T-cell (primary cell): ENCODE data around the gene SNAI1. TPM values are rescaled to one million over a fixed set of nuclear protein-coding genes. Genes with fewer than 3 reads are reported as not detected.
"Not testable (repeated sequence)": the region's sequence is repeated elsewhere in the genome, so short reads cannot be mapped to it uniquely, and the experiment has no call there.

ENCODE experiments used
- ATAC-seq, 4 experiments: fragments of 200-7000 bp in 3 of 4; fragments of 150-1000 bp in 1 of 4; cut with Tn5 transposase; replicated peaks in 1 of 4; 1 replicate in 3 of 4; 2 replicates in 1 of 4; pipeline ENCODE4 v1.10.0; 2021; ENCODE audit warnings: moderate library complexity in 3 of 4, mild to moderate bottlenecking in 2 of 4, moderate number of reproducible peaks in 1 of 4
- CTCF ChIA-PET, 2 donors: fragments of 300-600 bp; sonication (Branson Sonifier 250); formaldehyde crosslinking; loops; one replicate each; lab custom pipeline; 2022; ENCODE audit warnings: antibody characterized with exemption in 2 of 2; lab: Charles Lee
- POLR2A ChIA-PET, 2 donors: fragments of 300-600 bp; sonication (Branson Sonifier 250); formaldehyde crosslinking; loops; one replicate each; lab custom pipeline; 2022; ENCODE audit warnings: antibody characterized with exemption in 2 of 2; lab: Charles Lee
- DNase-seq, 35 experiments: peaks; one replicate each; pipeline versions ENCODE4 v3.0.0 to v3.0.0-alpha.2; 2013 to 2023
- H3K27ac ChIP-seq: one replicate; pipeline ENCODE4 v1.5.1; 2013; ENCODE audit warnings: low read length
- H3K27me3 ChIP-seq, 2 experiments: replicated peaks in 1 of 2; 1 replicate in 1 of 2; 2 replicates in 1 of 2; pipeline versions ENCODE4 v1.6.1 to v1.7.0; 2013; ENCODE audit warnings: low read length in 1 of 2, mixed read lengths in 1 of 2; ENCODE audit not compliant: control insufficient read depth in 2 of 2, insufficient read depth in 2 of 2; ENCODE audit errors: extremely low read depth in 1 of 2
- H3K36me3 ChIP-seq, 2 donors: 1 replicate in 1 of 2; 2 replicates in 1 of 2; pipeline versions ENCODE4 v1.6.1 to v1.7.0; 2013; ENCODE audit warnings: low read length in 1 of 2; ENCODE audit not compliant: control insufficient read depth in 2 of 2, insufficient read depth in 1 of 2; ENCODE audit errors: extremely low read depth in 1 of 2
- H3K4me1 ChIP-seq, 2 experiments: 1 replicate in 1 of 2; 2 replicates in 1 of 2; pipeline versions ENCODE4 v1.6.1 to v1.7.0; 2013; ENCODE audit warnings: low read length in 2 of 2, mixed read lengths in 1 of 2; ENCODE audit not compliant: insufficient read depth in 2 of 2, control insufficient read depth in 1 of 2; ENCODE audit errors: extremely low read depth in 1 of 2
- H3K4me3 ChIP-seq, 2 donors: 1 replicate in 1 of 2; 2 replicates in 1 of 2; pipeline versions ENCODE4 v1.5.1 to v1.7.0; 2013; ENCODE audit warnings: mild to moderate bottlenecking in 2 of 2, low read length in 1 of 2, moderate library complexity in 1 of 2; ENCODE audit not compliant: control insufficient read depth in 1 of 2; ENCODE audit errors: extremely low read depth in 1 of 2
- H3K9me3 ChIP-seq: 2 replicates; pipeline ENCODE4 v1.7.0; 2013
- H3K27ac Mint-ChIP-seq, 2 donors: one replicate each; pipeline ENCODE4 v1.8.0; 2020 to 2021; ENCODE audit warnings: mild to moderate bottlenecking in 2 of 2, mixed read lengths in 2 of 2
- H3K27me3 Mint-ChIP-seq, 2 donors: one replicate each; pipeline ENCODE4 v1.8.0; 2021 to 2022; ENCODE audit warnings: mixed read lengths in 2 of 2
- H3K36me3 Mint-ChIP-seq: one replicate; pipeline ENCODE4 v1.8.0; 2021; ENCODE audit warnings: mixed read lengths
- H3K4me1 Mint-ChIP-seq, 3 donors: one replicate each; pipeline ENCODE4 v1.8.0; 2020 to 2022; ENCODE audit warnings: mixed read lengths in 3 of 3, mild to moderate bottlenecking in 1 of 3
- H3K4me3 Mint-ChIP-seq, 3 donors: one replicate each; pipeline ENCODE4 v1.8.0; 2020 to 2022; ENCODE audit warnings: mild to moderate bottlenecking in 3 of 3, mixed read lengths in 3 of 3, moderate library complexity in 3 of 3
- H3K9me3 Mint-ChIP-seq, 3 donors: one replicate each; pipeline ENCODE4 v1.8.0; 2020 to 2022; ENCODE audit warnings: mixed read lengths in 3 of 3
- WGBS: methylation state at CpG from one replicate; pipeline ENCODE4 v1.1.5; 2013; ENCODE audit warnings: missing lambda C conversion rate; ENCODE audit not compliant: insufficient coverage; 5-methylcytosine and 5-hydroxymethylcytosine counted together
- total RNA-seq, 35 experiments: library from RNA in 6 of 35; stranded (reverse) in 6 of 35; fragments of 120-200 nt in 1 of 35; gene quantifications; one replicate each; pipeline versions ENCODE4 v1.2.1 to v1.2.4 and lab custom pipeline; 2013 to 2026

SNAI1 gene
- total RNA-seq, 5 donors from 2014 or later (not counting 1 experiment from before 2014, with no cell fraction given): 0.95 to 3.1 (median 1.3) TPM

- Mint-ChIP-seq H3K4me1 (no peaks in the 10 kb centered on the region), H3K4me3 (no peak overlapping the region), H3K27me3 (peaks cover 6 to 7% of the 10 kb centered on the region in 2 donors), H3K36me3 (no peaks in the 10 kb centered on the region), H3K9me3 (no peaks in the 10 kb centered on the region), H3K27ac (no peak overlapping the region)
- no peak for ATAC-seq
- Histone ChIP-seq H3K36me3 (no peaks in the 10 kb centered on the region), H3K27ac (no peak overlapping the region), H3K4me3 (no peak overlapping the region), H3K27me3 (peaks cover 0 to 15% of the 10 kb centered on the region in 2 experiments), H3K4me1 (peaks cover 0 to 2% of the 10 kb centered on the region in 2 experiments), H3K9me3 (no peaks in the 10 kb centered on the region)
- CTCF ChIA-PET: interaction anchor here in 1 of 2 donors (0.7 kb wide), 1 partner anchor 107 kb away, joined by 4 read pairs; no protein-coding TSS in a partner anchor
- WGBS: 14% methylated on average over 2 of the region's 6 CpGs
- DNase-seq: no peak
- POLR2A ChIA-PET: no interaction called here
Observed at GRCh38 chr20:49993301-49993751, 10.5 kb downstream of the SNAI1 start.

- Mint-ChIP-seq H3K4me1 (no peaks in the 10 kb centered on the region), H3K36me3 (no peaks in the 10 kb centered on the region), H3K27me3 (peaks cover 8 to 9% of the 10 kb centered on the region in 2 donors), H3K27ac (no peak overlapping the region), H3K9me3 (no peaks in the 10 kb centered on the region), H3K4me3 (no peak overlapping the region)
- no peak for ATAC-seq
- ChIA-PET CTCF (no interaction called here), POLR2A (no interaction called here)
- no peak overlapping the region for H3K4me3 ChIP-seq
- no peak for DNase-seq
- peaks cover 0 to 13% of the 10 kb centered on the region in 2 experiments for H3K27me3 ChIP-seq
- H3K27ac ChIP-seq: no peak overlapping the region
- H3K4me1 ChIP-seq: no peaks in the 10 kb centered on the region
- WGBS: 59% methylated on average over 2 of the region's 3 CpGs
- no peaks in the 10 kb centered on the region for H3K9me3 ChIP-seq
- H3K36me3 ChIP-seq: no peaks in the 10 kb centered on the region
Observed at GRCh38 chr20:49995586-49995985, 12.8 kb downstream of the SNAI1 start.

- not testable (repeated sequence) for H3K9me3 Mint-ChIP-seq, H3K36me3 ChIP-seq, H3K4me3 Mint-ChIP-seq, H3K9me3 ChIP-seq, H3K27ac Mint-ChIP-seq, H3K27ac ChIP-seq, H3K4me3 ChIP-seq, H3K4me1 Mint-ChIP-seq, H3K36me3 Mint-ChIP-seq, H3K4me1 ChIP-seq, DNase-seq, ATAC-seq
- ChIA-PET POLR2A (interaction anchor here (0.6 kb wide), 2 partner anchors 63 to 124 kb away, joined by 3 to 7 read pairs; no protein-coding TSS in a partner anchor), CTCF (interaction anchor here in 1 of 2 donors (0.6 kb wide), 1 partner anchor 73 kb away, joined by 4 read pairs; no protein-coding TSS in a partner anchor)
- 81% methylated on average over 6 of the region's 15 CpGs for WGBS
- H3K27me3 ChIP-seq: peaks cover 0 to 13% of the 10 kb centered on the region in 2 experiments
- peaks cover 8 to 15% of the 10 kb centered on the region in 2 donors for H3K27me3 Mint-ChIP-seq
Observed at GRCh38 chr20:49998478-49999188, 15.9 kb downstream of the SNAI1 start.

GRCh38 chr20:49999329-49999728, 16.5 kb downstream of the SNAI1 start:
- no peak overlapping the region for H3K4me3 ChIP-seq
- Mint-ChIP-seq H3K27me3 (peaks cover 8 to 15% of the 10 kb centered on the region in 2 donors), H3K9me3 (no peaks in the 10 kb centered on the region), H3K4me1 (no peaks in the 10 kb centered on the region), H3K27ac (no peak overlapping the region), H3K4me3 (no peak overlapping the region), H3K36me3 (no peaks in the 10 kb centered on the region)
- H3K4me1 ChIP-seq: no peaks in the 10 kb centered on the region
- H3K27ac ChIP-seq: no peak overlapping the region
- H3K9me3 ChIP-seq: no peaks in the 10 kb centered on the region
- peak in 1 of 35 experiments; percentile 24 for DNase-seq
- peaks cover 0 to 13% of the 10 kb centered on the region in 2 experiments for H3K27me3 ChIP-seq
- CTCF ChIA-PET: interaction anchor here in 1 of 2 donors (0.6 kb wide), 1 partner anchor 72 kb away, joined by 4 read pairs; no protein-coding TSS in a partner anchor
- ATAC-seq: no peak
- no peaks in the 10 kb centered on the region for H3K36me3 ChIP-seq
- POLR2A ChIA-PET: interaction anchor here (0.6 kb wide), 2 partner anchors 64 to 123 kb away, joined by 3 to 7 read pairs; no protein-coding TSS in a partner anchor
- 53% methylated on average over 7 of the region's 7 CpGs for WGBS

GRCh38 chr20:50000548-50001222, 17.9 kb downstream of the SNAI1 start:
- H3K4me1 Mint-ChIP-seq, H3K9me3 Mint-ChIP-seq, H3K4me1 ChIP-seq, H3K4me3 ChIP-seq, H3K9me3 ChIP-seq, H3K27ac Mint-ChIP-seq, DNase-seq, H3K4me3 Mint-ChIP-seq, POLR2A ChIA-PET, H3K27ac ChIP-seq, H3K36me3 ChIP-seq, ATAC-seq, H3K36me3 Mint-ChIP-seq: not testable (repeated sequence)
- CTCF ChIA-PET: interaction anchor here in 1 of 2 donors (0.6 to 0.7 kb wide), 2 partner anchors 70 to 516 kb away, joined by 3 to 4 read pairs; no protein-coding TSS in a partner anchor
- peaks cover 14 to 22% of the 10 kb centered on the region in 2 donors for H3K27me3 Mint-ChIP-seq
- H3K27me3 ChIP-seq: peaks cover 0 to 24% of the 10 kb centered on the region in 2 experiments
- WGBS: 86% methylated on average over 6 of the region's 14 CpGs

GRCh38 chr20:50001784-50002311, 19.1 kb downstream of the SNAI1 start:
- no peak for ATAC-seq

More at GRCh38 chr20:50001784-50002311, 19.1 kb downstream of the SNAI1 start:
- Mint-ChIP-seq H3K27me3 (peaks cover 14 to 21% of the 10 kb centered on the region in 2 donors), H3K36me3 (no peaks in the 10 kb centered on the region), H3K4me3 (no peak overlapping the region), H3K9me3 (no peaks in the 10 kb centered on the region), H3K27ac (no peak overlapping the region), H3K4me1 (peaks cover 1 to 9% (median 5%) of the 10 kb centered on the region in 3 donors)
- H3K4me1 ChIP-seq: peaks cover 0 to 4% of the 10 kb centered on the region in 2 experiments
- no peaks in the 10 kb centered on the region for H3K9me3 ChIP-seq
- peaks cover 0 to 25% of the 10 kb centered on the region in 2 experiments for H3K27me3 ChIP-seq
- no peak overlapping the region for H3K4me3 ChIP-seq
- no peak overlapping the region for H3K27ac ChIP-seq
- no peak for DNase-seq
- WGBS: 93% methylated on average over 3 of the region's 9 CpGs
- POLR2A ChIA-PET: interaction anchor here in 1 of 2 donors (0.6 kb wide), 1 partner anchor 9 kb away, joined by 4 read pairs; no protein-coding TSS in a partner anchor
- CTCF ChIA-PET: no interaction called here
- H3K36me3 ChIP-seq: no peaks in the 10 kb centered on the region
